Kidney (tissue), 14 donors: Measurements from ENCODE around the gene DOCK6. TPM values are rescaled to one million over a fixed set of nuclear protein-coding genes. Genes with fewer than 3 reads are reported as not detected.

Source experiments
- DNase-seq, 5 donors: peaks; one replicate each; pipeline ENCODE4 v3.0.0-alpha.2; 2013 to 2020
- FAIRE-seq: peaks from 2 replicates; lab custom pipeline; 2012; peaks lifted over from hg19 to GRCh38; lab: Jason Lieb, UNC
- H3K27ac ChIP-seq, 2 donors: one replicate each; pipeline ENCODE4 v1.7.0; 2013; ENCODE audit warnings: low read depth in 2 of 2, low read length in 2 of 2, inconsistent platforms in 1 of 2
- H3K27me3 ChIP-seq: one replicate; pipeline ENCODE4 v1.7.1; 2013; ENCODE audit warnings: low read length, inconsistent platforms; ENCODE audit not compliant: control insufficient read depth, insufficient read depth
- H3K36me3 ChIP-seq, 3 donors: one replicate each; pipeline versions ENCODE4 v1.7.0 to v1.7.1; 2013; ENCODE audit warnings: low read length in 3 of 3, control low read depth in 1 of 3, inconsistent platforms in 1 of 3; ENCODE audit not compliant: insufficient read depth in 3 of 3, control insufficient read depth in 2 of 3
- H3K4me1 ChIP-seq, 3 donors: one replicate each; pipeline versions ENCODE4 v1.7.0 to v1.7.1; 2013; ENCODE audit warnings: low read length in 3 of 3, inconsistent platforms in 1 of 3, low read depth in 1 of 3; ENCODE audit not compliant: control insufficient read depth in 2 of 3, insufficient read depth in 2 of 3
- H3K4me3 ChIP-seq, 3 donors: one replicate each; pipeline versions ENCODE4 v1.7.0 to v1.8.1; 2013; ENCODE audit warnings: low read length in 3 of 3, control low read depth in 1 of 3, inconsistent platforms in 1 of 3
- H3K9ac ChIP-seq, 3 donors: one replicate each; pipeline versions ENCODE4 v1.7.0 to v1.7.1; 2013; ENCODE audit warnings: low read length in 3 of 3, control low read depth in 1 of 3, inconsistent platforms in 1 of 3
- H3K9me3 ChIP-seq, 3 donors: one replicate each; pipeline versions ENCODE4 v1.7.0 to v1.7.1; 2013; ENCODE audit warnings: low read length in 3 of 3, control low read depth in 1 of 3, inconsistent platforms in 1 of 3; ENCODE audit not compliant: control insufficient read depth in 2 of 3, insufficient read depth in 1 of 3
- intact Hi-C: fragments of 100-400 bp; cut with DNase I; formaldehyde crosslinking; loops from one replicate; pipeline ENCODE4 v1.11.1; 2022
- polyA plus RNA-seq: library from polyadenylated mRNA; stranded (reverse); fragments of 350-450 nt; fragmentation: Illumina TruSeq; extraction: RNeasy Lipid Tissue Mini Kit (QIAGEN cat#74804); gene quantifications from one replicate; pipeline ENCODE4 v1.2.3, GENCODE V29; 2014; ENCODE audit warnings: low read depth, low replicate concordance; ENCODE audit not compliant: insufficient read depth
- total RNA-seq: library from RNA; stranded (reverse); fragmentation: NEBNext Ultra II Directional; extraction: Animal tissue kit (Norgen Biotek cat#: 25700); gene quantifications from one replicate; pipeline ENCODE4 v1.2.1, GENCODE V29; 2021
- TF ChIP-seq, protein P1 (sequence below): IDR thresholded peaks from 3 replicates; pipeline ENCODE4 v1.5.1; 2012; ENCODE audit warnings: mild to moderate bottlenecking, moderate library complexity, borderline replicate concordance; ENCODE audit not compliant: insufficient read depth; ENCODE audit errors: extremely low read depth
- donor health status: control.
- donor health status: control.
- donor health status: control.
- donor health status: control.
- donor health status: control.
- donor health status: DM: yes; HTN: yes; CAD: no.
- donor health status: Normal renal cell carcinoma (clear cell type).

Gene DOCK6
- total and polyA plus RNA-seq, 2 donors from 2014 or later = 45.8 to 112 TPM

DNA sequence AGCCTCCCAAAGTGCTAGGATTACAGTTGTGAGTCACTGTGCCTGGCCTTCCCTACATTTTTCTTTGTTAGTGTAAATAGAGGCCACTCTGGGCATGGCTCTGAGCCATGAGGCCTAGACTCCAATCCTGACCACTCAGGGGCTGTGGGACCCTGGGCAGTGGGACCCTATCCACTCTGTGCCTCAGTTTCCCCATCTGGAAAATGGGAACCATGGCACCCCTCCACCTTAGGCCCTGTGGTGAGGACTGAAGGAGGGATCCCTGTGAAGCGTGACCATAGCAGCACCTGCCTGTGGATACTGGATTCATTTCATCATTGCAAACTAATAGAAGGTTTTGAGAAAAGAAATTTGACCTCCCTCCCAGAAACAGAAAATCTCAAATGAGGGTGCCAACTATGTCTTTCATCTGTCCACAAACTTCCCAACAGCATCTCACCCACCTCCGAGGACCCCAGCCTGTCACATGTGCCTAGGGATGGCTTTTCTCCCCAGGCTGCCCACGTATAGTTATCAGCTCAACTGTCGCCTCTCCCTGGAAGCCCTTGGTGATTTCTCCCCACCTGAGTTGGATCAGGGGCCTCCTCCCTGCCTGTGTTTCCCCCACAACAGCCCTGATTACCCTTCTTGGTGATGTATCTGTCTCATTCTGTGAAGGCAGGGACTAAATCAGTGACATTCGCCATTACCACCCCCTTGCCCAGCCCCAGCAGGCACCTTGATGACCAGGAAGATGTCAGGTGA, 17.3 kb downstream of the DOCK6 start:
- FAIRE-seq (no peak), DNase-seq (no peak)
- TF ChIP-seq, protein P1, sequence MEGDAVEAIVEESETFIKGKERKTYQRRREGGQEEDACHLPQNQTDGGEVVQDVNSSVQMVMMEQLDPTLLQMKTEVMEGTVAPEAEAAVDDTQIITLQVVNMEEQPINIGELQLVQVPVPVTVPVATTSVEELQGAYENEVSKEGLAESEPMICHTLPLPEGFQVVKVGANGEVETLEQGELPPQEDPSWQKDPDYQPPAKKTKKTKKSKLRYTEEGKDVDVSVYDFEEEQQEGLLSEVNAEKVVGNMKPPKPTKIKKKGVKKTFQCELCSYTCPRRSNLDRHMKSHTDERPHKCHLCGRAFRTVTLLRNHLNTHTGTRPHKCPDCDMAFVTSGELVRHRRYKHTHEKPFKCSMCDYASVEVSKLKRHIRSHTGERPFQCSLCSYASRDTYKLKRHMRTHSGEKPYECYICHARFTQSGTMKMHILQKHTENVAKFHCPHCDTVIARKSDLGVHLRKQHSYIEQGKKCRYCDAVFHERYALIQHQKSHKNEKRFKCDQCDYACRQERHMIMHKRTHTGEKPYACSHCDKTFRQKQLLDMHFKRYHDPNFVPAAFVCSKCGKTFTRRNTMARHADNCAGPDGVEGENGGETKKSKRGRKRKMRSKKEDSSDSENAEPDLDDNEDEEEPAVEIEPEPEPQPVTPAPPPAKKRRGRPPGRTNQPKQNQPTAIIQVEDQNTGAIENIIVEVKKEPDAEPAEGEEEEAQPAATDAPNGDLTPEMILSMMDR = no peak
- H3K9ac ChIP-seq = no peak overlapping the region
- H3K9me3 ChIP-seq = no peaks in the 10 kb centered on the region
- no peaks in the 10 kb centered on the region for H3K27me3 ChIP-seq
- no peak overlapping the region for H3K27ac ChIP-seq
- intact Hi-C loops = no loop called here
- no peak overlapping the region for H3K4me3 ChIP-seq
- peaks cover 0 to 7% (median 0%) of the 10 kb centered on the region in 3 donors for H3K4me1 ChIP-seq
- H3K36me3 ChIP-seq = peaks cover 0 to 20% (median 7%) of the 10 kb centered on the region in 3 donors

DNA sequence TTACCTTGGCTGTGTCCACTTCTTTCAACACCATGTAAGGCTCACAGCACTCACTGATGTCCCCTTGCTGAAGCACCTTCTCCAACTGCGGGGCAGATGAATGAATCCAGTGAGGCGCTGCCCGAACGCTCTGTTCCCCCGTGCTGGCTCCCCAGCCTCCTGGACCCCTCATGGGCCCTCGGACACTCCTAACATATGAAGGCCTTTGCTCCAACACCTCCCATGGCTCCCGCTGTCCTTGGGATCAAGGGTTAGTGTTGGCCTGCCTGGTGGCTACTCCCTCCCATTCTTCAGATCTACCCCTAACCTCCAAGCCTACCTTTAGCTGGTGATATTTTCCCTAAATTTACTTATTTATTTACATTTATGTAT, 18.5 kb downstream of the DOCK6 start:
- TF ChIP-seq, protein P1 = no peak
- H3K27ac ChIP-seq = peak overlapping the region; percentile 43 to 48
- DNase-seq (no peak), FAIRE-seq (no peak)
- no peaks in the 10 kb centered on the region for H3K27me3 ChIP-seq
- intact Hi-C loops = no loop called here
- peaks cover 0 to 21% (median 9%) of the 10 kb centered on the region in 3 donors for H3K36me3 ChIP-seq
- H3K9ac ChIP-seq = peak overlapping the region in 1 of 3 donors; percentile 9
- H3K4me3 ChIP-seq = no peak overlapping the region
- H3K9me3 ChIP-seq = no peaks in the 10 kb centered on the region
- H3K4me1 ChIP-seq = peaks cover 0 to 7% (median 0%) of the 10 kb centered on the region in 3 donors

DNA sequence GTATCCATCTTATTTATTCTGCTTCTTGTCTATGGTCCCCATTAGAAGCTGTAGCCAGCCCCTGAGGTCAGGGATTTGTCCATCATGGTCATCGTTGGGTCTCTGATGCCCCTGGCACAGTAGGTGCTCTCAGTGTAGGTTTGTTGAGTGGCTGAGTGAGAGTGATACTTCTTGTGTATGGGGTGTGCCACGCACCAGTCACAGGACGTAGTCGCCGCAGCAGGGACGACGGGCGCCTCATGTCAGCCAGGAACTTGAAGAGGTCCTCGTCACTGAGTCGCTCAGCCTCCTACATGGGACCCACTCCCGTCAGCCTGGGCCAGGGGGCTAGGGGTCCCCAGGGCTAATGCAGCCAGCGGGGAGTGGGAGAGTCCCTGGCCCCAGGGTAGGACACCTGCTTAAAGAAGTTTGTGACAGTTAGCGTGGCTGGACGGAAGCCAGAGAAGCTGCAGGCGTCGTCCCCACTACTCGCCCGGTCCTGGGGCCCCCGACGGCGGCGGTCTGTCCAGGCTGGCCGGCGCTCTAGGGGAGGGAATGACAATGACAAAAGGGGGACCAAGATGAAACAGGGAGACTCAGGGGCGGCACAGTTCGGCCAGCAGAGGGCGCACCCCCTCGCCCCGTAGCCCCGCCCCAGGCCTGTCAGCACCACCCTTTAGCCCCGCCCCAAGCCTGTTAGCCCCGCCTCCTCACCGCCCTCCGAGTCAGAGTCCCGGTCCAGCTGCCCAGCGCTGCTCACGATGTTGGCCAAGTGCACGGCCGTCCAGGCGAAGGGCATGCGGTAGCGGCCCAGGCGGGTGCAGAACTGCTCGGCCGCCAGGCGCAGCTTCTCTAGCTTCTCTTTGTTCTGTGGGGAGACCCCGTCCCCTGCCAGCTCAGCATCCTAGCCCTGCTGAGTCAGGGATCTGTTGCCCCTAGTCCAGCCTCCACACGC, 19.2 kb downstream of the DOCK6 start:
- DNase-seq (peak; percentile 87 to 97 (median 93)), FAIRE-seq (no peak)
- Histone ChIP-seq H3K4me1 (peaks cover 0 to 7% (median 0%) of the 10 kb centered on the region in 3 donors), H3K36me3 (peaks cover 0 to 19% (median 4%) of the 10 kb centered on the region in 3 donors), H3K4me3 (no peak overlapping the region), H3K9ac (peak overlapping the region in 1 of 3 donors; percentile 9), H3K9me3 (no peaks in the 10 kb centered on the region), H3K27ac (peak overlapping the region; percentile 43 to 48), H3K27me3 (no peaks in the 10 kb centered on the region)
- TF ChIP-seq, protein P1 = peak; percentile 45
- intact Hi-C loops = no loop called here
